Measurements from ENCODE around the gene FYB2.
A peak's percentile ranks its signal among the peaks of the same experiment; 100 is the strongest.

FYB2 gene

DNA sequence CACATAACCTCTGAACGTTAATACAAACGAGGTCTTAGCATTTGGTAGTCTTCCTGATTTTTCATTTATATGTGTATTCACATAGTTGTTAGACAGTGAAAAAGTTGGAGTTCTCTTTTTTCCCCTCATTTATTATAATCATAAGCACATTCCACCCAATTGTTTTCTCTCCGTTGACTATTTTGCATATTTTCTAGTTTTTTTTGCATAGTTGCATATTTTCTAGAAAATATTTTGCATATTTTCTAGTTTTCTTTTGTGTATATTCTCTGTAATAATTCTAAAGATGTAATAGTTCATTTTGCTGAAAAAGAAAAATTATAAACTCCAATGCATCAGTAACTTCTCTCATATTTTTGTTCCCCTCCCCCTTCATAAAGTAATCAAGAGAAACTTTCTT is 47.5 kb downstream of the FYB2 start:
- no peaks in the 10 kb centered on the region for H3K9me3 ChIP-seq (ENCODE audit: control insufficient read depth, low read length)
- H3K27me3 ChIP-seq (replicated peaks; ENCODE audit: control insufficient read depth, insufficient read depth, low read length) = no peaks in the 10 kb centered on the region
- H3K36me3 ChIP-seq (ENCODE audit: control insufficient read depth, insufficient read depth, low read length, severe bottlenecking) = no peaks in the 10 kb centered on the region
- no peak overlapping the region for H3K4me3 ChIP-seq (ENCODE audit: low read length)
- no peak for DNase-seq (ENCODE audit: low read depth)
- peaks cover 5% of the 10 kb centered on the region for H3K4me1 ChIP-seq (ENCODE audit: control insufficient read depth, insufficient read depth, low read length)
- no peak overlapping the region for H3K9ac ChIP-seq (ENCODE audit: low read length)

DNA sequence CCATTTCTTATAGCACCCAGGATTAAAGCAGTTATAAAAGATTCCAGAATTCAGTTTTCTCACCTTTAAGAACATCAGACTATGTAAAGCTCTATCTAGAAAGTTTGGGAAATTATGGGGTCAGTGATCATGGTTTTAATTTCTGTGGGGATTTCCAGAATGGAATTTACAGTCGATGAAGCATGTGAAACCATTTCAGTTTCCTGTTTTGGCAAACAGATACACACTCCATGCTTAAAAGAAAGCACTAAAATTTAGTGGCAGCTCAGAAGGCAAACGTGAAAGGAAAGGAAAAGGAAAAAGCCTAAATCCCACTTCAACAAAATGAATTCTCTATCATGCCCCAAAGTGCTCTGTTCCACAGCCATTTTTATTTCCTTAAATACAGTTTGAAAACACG is 60.4 kb downstream of the FYB2 start:
- Histone ChIP-seq H3K4me3 (ENCODE audit: low read length) (no peak overlapping the region), H3K9me3 (ENCODE audit: control insufficient read depth, low read length) (no peaks in the 10 kb centered on the region), H3K27me3 (replicated peaks; ENCODE audit: control insufficient read depth, insufficient read depth, low read length) (peaks cover 3% of the 10 kb centered on the region), H3K9ac (ENCODE audit: low read length) (no peak overlapping the region), H3K36me3 (ENCODE audit: control insufficient read depth, insufficient read depth, low read length, severe bottlenecking) (no peaks in the 10 kb centered on the region), H3K4me1 (ENCODE audit: control insufficient read depth, insufficient read depth, low read length) (no peaks in the 10 kb centered on the region)
- no peak for DNase-seq (ENCODE audit: low read depth)

DNA sequence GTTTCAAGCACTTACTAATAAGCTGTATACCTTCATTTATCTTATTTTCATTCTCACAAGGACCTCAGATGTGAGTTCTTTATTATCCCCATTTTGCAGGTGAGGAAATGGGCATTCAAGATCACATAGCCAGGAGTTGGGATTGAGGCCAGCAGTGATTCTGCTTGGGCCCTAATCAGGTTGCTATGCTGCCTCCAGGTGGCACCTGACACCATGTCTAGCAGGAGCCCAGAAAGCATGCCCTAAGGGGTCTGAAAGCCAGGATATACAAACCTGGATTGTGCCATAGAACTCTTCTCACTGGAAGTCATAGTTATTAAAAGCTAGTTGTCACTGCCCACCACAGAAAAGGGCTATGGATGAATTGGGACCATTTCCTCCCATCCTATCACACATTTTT is 61.1 kb downstream of the FYB2 start:
- Histone ChIP-seq H3K36me3 (ENCODE audit: control insufficient read depth, insufficient read depth, low read length, severe bottlenecking) (no peaks in the 10 kb centered on the region), H3K9me3 (ENCODE audit: control insufficient read depth, low read length) (no peaks in the 10 kb centered on the region), H3K27me3 (replicated peaks; ENCODE audit: control insufficient read depth, insufficient read depth, low read length) (peaks cover 9% of the 10 kb centered on the region), H3K4me1 (ENCODE audit: control insufficient read depth, insufficient read depth, low read length) (no peaks in the 10 kb centered on the region), H3K9ac (ENCODE audit: low read length) (no peak overlapping the region), H3K4me3 (ENCODE audit: low read length) (no peak overlapping the region)
- no peak for DNase-seq (ENCODE audit: low read depth)

DNA sequence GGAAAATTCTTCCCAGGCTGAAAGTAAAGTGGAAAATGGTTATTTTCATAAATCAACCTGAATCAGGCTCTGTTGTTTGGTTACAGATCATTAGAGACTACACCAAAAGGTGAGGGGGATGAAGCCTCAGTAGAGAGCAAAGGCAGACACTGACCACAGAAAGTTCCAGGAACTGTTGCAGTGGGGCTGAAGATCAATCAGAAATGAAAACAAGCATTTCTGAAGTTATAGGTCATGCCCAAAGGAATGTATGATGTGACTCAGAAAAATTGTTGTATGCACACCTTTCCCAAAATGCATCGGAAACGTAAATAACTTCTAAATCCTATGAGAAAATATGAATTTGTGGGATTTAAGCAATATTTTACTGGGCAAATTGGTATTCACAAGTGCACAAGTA is 63.3 kb downstream of the FYB2 start:
- DNase-seq (ENCODE audit: low read depth) = no peak
- Histone ChIP-seq H3K36me3 (ENCODE audit: control insufficient read depth, insufficient read depth, low read length, severe bottlenecking) (no peaks in the 10 kb centered on the region), H3K4me1 (ENCODE audit: control insufficient read depth, insufficient read depth, low read length) (no peaks in the 10 kb centered on the region), H3K9me3 (ENCODE audit: control insufficient read depth, low read length) (no peaks in the 10 kb centered on the region), H3K4me3 (ENCODE audit: low read length) (no peak overlapping the region), H3K27me3 (replicated peaks; ENCODE audit: control insufficient read depth, insufficient read depth, low read length) (peaks cover 15% of the 10 kb centered on the region), H3K9ac (ENCODE audit: low read length) (no peak overlapping the region)

DNA sequence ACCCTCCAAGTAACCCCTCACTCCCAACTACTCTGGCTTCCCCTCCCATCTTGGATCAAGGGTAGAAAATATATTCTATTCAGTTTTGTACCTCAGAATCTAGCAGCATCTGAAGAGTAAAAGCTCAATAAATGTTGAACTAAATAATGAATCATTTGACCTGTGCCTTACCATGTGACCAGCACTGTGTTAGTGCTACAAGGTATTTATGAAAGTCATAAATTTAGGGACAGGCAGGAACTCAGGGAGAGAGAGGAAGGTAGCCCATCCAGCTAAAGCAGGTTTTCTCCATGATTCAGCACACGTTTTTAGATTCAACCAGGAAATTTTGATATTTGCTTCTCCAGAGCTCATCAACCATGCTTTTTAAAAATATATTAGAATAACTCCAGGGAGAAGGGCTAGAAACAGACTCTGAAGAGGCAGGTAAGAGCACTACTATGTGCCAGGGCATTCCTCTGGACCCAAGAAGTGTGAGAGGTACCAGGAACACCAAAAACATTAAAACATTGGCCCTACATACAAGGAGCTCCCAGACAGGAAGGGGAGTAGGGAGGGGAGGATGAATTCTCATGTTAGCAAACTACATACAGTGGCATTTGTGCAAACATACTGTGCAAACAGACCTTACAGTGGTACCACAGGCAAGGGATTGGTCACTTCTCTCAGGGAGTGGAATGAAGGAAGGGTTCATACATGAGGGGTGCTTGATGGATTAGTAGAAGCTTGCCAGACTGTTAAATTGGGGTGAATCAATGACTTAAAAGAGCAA is 64.3 kb downstream of the FYB2 start:
- DNase-seq (ENCODE audit: low read depth) = no peak

DNA sequence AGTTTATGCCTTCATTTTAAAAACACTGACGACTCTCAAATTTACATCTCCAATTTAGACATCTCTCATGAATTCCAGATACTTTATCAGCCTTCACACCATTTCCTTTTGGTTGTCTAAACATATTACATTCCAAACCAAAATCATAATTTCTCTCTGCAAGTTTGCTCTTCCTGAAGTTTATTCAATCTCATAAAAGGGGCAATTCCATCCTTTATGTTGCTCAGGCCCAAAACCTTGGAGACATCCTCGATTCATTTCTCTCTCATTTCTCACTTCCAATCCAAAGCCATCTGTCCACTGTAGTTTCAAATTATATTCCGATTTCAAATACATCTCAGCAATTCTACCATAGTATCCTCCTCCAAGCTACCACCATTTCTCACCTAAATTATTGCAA is 74.0 kb downstream of the FYB2 start:
- Histone ChIP-seq H3K9me3 (ENCODE audit: control insufficient read depth, low read length) (no peaks in the 10 kb centered on the region), H3K4me3 (ENCODE audit: low read length) (no peak overlapping the region), H3K27me3 (replicated peaks; ENCODE audit: control insufficient read depth, insufficient read depth, low read length) (no peaks in the 10 kb centered on the region), H3K4me1 (ENCODE audit: control insufficient read depth, insufficient read depth, low read length) (no peaks in the 10 kb centered on the region), H3K9ac (ENCODE audit: low read length) (no peak overlapping the region), H3K36me3 (ENCODE audit: control insufficient read depth, insufficient read depth, low read length, severe bottlenecking) (no peaks in the 10 kb centered on the region)
- DNase-seq (ENCODE audit: low read depth) = no peak

More for the DNA sequence above, 64.3 kb downstream of the FYB2 start:
- H3K36me3 ChIP-seq (ENCODE audit: control insufficient read depth, insufficient read depth, low read length, severe bottlenecking) = no peaks in the 10 kb centered on the region
- H3K9me3 ChIP-seq (ENCODE audit: control insufficient read depth, low read length) = no peaks in the 10 kb centered on the region
- H3K9ac ChIP-seq (ENCODE audit: low read length) = no peak overlapping the region
- peaks cover 15% of the 10 kb centered on the region for H3K27me3 ChIP-seq (replicated peaks; ENCODE audit: control insufficient read depth, insufficient read depth, low read length)
- no peaks in the 10 kb centered on the region for H3K4me1 ChIP-seq (ENCODE audit: control insufficient read depth, insufficient read depth, low read length)
- H3K4me3 ChIP-seq (ENCODE audit: low read length) = no peak overlapping the region

DNA sequence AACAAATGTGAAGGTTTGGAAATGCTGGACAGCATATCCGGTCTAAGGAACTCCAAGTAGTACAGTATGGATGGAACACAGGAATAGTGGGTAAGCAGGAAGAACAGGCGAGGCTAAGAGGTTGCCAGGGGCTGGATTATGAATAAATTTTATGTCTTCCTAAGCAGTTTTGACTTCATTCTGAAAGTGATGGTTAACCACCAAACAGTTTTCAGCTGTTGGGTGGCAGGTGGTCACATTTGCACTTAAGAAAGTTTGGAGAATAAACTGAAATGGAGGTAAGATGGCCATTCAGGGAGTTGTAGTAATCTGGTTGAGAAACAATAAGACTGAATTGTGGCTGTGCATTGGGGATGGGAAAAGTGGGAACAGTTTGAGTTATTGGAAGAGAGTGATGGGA is 90.2 kb downstream of the FYB2 start:
- Histone ChIP-seq H3K9ac (ENCODE audit: low read length) (no peak overlapping the region), H3K9me3 (ENCODE audit: control insufficient read depth, low read length) (peaks cover 7% of the 10 kb centered on the region), H3K27me3 (replicated peaks; ENCODE audit: control insufficient read depth, insufficient read depth, low read length) (peaks cover 6% of the 10 kb centered on the region), H3K36me3 (ENCODE audit: control insufficient read depth, insufficient read depth, low read length, severe bottlenecking) (no peaks in the 10 kb centered on the region), H3K4me3 (ENCODE audit: low read length) (no peak overlapping the region), H3K4me1 (ENCODE audit: control insufficient read depth, insufficient read depth, low read length) (no peaks in the 10 kb centered on the region)
- no peak for DNase-seq (ENCODE audit: low read depth)

DNA sequence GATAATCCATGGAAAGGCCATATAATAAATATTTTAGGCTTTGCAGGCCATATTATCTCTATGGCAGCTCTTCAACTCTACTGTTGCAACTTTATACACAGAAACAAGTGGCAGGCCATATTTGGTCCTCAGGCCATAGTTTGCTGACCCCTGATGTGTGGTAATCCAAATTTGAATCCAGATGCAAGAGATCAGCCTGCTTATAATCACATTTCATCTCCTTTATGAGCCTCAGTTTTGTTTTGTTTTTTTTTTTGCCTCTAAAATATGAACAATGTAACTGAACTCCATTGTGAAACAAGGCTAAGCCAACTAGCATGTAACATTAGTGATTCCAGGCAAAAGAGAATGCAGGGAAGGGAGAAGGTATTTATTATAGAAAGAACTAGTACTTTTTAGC is 92.5 kb downstream of the FYB2 start:
- peaks cover 6% of the 10 kb centered on the region for H3K27me3 ChIP-seq (replicated peaks; ENCODE audit: control insufficient read depth, insufficient read depth, low read length)
- no peaks in the 10 kb centered on the region for H3K9me3 ChIP-seq (ENCODE audit: control insufficient read depth, low read length)
- H3K36me3 ChIP-seq (ENCODE audit: control insufficient read depth, insufficient read depth, low read length, severe bottlenecking) = no peaks in the 10 kb centered on the region
- no peak overlapping the region for H3K9ac ChIP-seq (ENCODE audit: low read length)
- H3K4me1 ChIP-seq (ENCODE audit: control insufficient read depth, insufficient read depth, low read length) = no peaks in the 10 kb centered on the region
- no peak overlapping the region for H3K4me3 ChIP-seq (ENCODE audit: low read length)
- DNase-seq (ENCODE audit: low read depth) = peak; percentile 57

DNA sequence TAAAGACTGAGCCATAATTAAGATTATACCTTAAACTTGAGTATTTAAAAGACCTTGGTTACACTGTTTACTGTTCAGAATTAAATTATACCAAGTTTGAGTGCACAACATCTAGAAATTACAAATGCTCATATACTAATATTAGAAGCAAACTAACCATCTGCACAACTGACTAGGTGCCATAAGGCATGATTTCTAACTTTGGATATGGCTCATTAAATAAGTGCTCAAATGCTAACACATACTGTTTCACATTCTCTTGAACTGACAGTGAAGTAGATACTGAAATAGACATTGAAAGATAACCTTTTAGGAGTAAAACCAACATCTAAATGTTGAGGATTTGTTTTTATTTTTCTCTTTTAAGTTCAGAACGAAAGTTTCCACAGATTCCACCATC is 100.0 kb downstream of the FYB2 start:
- Histone ChIP-seq H3K9ac (ENCODE audit: low read length) (no peak overlapping the region), H3K4me3 (ENCODE audit: low read length) (no peak overlapping the region)
- no peak for DNase-seq (ENCODE audit: low read depth)

DNA sequence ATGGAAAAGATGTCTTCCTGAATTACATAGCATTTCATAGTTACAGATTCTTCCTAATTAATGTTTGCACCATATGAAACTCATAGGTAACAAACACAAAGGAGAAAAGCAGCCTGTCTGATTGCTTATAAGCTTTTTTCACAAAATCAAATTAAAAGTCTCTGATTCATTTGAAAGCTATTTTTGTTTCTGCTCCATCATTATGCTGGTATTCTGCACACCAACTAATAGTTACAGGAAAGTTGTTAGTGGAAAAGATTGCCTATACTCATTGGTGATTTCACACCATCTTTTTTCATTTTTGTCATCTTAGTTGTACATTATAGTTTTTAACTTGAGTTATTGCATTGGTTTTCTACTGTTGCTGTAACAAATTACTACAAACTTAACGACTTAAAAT is 104.0 kb downstream of the FYB2 start:
- Histone ChIP-seq H3K9me3 (ENCODE audit: control insufficient read depth, low read length) (no peaks in the 10 kb centered on the region), H3K4me1 (ENCODE audit: control insufficient read depth, insufficient read depth, low read length) (peaks cover 25% of the 10 kb centered on the region), H3K9ac (ENCODE audit: low read length) (no peak overlapping the region), H3K27me3 (replicated peaks; ENCODE audit: control insufficient read depth, insufficient read depth, low read length) (no peaks in the 10 kb centered on the region), H3K36me3 (ENCODE audit: control insufficient read depth, insufficient read depth, low read length, severe bottlenecking) (no peaks in the 10 kb centered on the region), H3K4me3 (ENCODE audit: low read length) (no peak overlapping the region)
- peak; percentile 32 for DNase-seq (ENCODE audit: low read depth)

More for the DNA sequence above, 100.0 kb downstream of the FYB2 start:
- peaks cover 10% of the 10 kb centered on the region for H3K4me1 ChIP-seq (ENCODE audit: control insufficient read depth, insufficient read depth, low read length)
- H3K9me3 ChIP-seq (ENCODE audit: control insufficient read depth, low read length) = no peaks in the 10 kb centered on the region
- H3K27me3 ChIP-seq (replicated peaks; ENCODE audit: control insufficient read depth, insufficient read depth, low read length) = no peaks in the 10 kb centered on the region
- no peaks in the 10 kb centered on the region for H3K36me3 ChIP-seq (ENCODE audit: control insufficient read depth, insufficient read depth, low read length, severe bottlenecking)

DNA sequence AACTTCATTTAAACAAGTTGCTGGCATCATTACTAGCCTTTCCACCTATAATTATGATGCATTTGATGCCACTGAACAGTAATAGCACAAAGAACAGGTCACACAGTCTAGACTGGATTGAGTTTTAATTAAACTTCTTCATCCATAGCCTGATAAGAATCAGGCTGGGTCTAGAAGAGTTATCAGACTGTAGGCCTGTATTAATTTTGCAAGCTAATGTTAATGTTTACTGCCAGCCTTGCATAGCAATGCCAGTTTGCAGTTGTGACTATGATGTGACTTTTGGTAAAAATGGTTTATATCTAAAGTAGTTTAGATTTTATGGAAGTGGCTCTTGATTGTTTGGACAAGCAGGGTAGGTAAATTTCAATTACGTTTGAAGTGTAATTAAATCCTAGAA is 106.1 kb downstream of the FYB2 start:
- Histone ChIP-seq H3K4me3 (ENCODE audit: low read length) (no peak overlapping the region), H3K9ac (ENCODE audit: low read length) (no peak overlapping the region), H3K27me3 (replicated peaks; ENCODE audit: control insufficient read depth, insufficient read depth, low read length) (no peaks in the 10 kb centered on the region), H3K9me3 (ENCODE audit: control insufficient read depth, low read length) (no peaks in the 10 kb centered on the region), H3K36me3 (ENCODE audit: control insufficient read depth, insufficient read depth, low read length, severe bottlenecking) (no peaks in the 10 kb centered on the region), H3K4me1 (ENCODE audit: control insufficient read depth, insufficient read depth, low read length) (peaks cover 28% of the 10 kb centered on the region)
- DNase-seq (ENCODE audit: low read depth) = no peak

DNA sequence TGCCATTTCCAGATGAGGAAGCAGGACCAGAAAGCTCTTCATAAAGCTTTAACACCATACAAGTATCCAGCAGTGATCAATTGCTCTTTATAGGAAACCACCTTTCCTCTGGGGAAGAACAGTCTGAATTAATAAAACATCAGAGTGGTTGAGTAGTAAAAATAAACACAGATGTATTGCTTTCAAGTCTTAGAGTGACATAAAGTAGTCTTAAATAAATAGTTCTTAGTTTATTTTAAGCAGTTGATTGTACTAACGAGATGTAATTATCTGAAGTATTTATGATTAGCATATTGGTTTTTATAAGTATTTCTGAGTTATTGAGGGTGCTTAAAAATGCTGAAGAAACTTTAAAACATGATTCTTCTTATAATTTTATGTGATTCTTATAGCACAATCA is 107.1 kb downstream of the FYB2 start:
- no peaks in the 10 kb centered on the region for H3K27me3 ChIP-seq (replicated peaks; ENCODE audit: control insufficient read depth, insufficient read depth, low read length)
- peaks cover 28% of the 10 kb centered on the region for H3K4me1 ChIP-seq (ENCODE audit: control insufficient read depth, insufficient read depth, low read length)
- no peaks in the 10 kb centered on the region for H3K9me3 ChIP-seq (ENCODE audit: control insufficient read depth, low read length)
- H3K9ac ChIP-seq (ENCODE audit: low read length) = no peak overlapping the region
- no peak for DNase-seq (ENCODE audit: low read depth)
- H3K4me3 ChIP-seq (ENCODE audit: low read length) = no peak overlapping the region
- no peaks in the 10 kb centered on the region for H3K36me3 ChIP-seq (ENCODE audit: control insufficient read depth, insufficient read depth, low read length, severe bottlenecking)
